GM12891 (cell line): Measurements from ENCODE around the gene PPP1R26.

ENCODE experiments used
- POLR2A ChIP-seq: IDR thresholded peaks from 2 replicates; pipeline ENCODE4 v1.6.1; 2011; ENCODE audit warnings: low read depth, low read length, control low read depth
- POLR2AphosphoS5 ChIP-seq: IDR thresholded peaks from 2 replicates; pipeline ENCODE4 v1.6.1; 2011; ENCODE audit warnings: low read depth, low read length, control low read depth

DNA sequence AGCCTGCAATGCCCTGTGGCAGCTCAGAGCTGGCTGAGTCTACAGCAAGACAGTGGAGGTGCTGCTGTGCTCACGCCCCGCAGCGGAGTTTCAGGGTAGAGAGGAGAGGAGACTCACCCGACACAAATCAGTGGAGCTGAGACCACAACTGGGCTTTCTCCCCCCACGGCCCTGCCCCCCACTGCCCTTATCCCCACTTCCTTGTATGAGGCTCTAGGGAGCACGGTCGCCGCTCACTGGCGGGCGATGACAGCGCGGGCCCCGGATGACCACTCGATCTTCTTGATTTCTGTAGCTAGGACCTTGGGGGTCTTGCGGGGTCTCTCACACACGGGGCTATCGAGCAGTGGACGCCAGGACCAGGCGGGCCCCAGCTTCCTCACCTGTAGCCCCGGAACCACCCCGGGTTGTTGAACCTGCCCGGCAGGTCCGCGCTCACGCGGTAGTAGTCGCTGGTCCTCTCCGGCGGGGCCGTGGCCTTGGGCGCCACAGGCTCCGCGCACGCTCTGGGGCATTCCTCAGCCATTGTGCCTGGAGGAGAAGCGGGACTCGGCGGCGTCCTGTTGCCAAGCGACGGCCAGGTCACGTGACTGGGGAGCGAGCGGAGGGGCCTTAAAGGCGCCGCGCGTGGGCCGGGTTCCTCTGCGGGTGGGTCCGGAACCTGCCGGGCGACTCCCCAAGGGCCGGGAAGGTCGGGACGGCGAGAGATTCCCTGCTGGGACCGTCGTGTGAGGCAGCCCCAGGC lies 19.9 kb downstream of the PPP1R26 start:
- TF ChIP-seq POLR2A (no peak), POLR2AphosphoS5 (no peak)
